ENCODE measurements around the gene ZCRB1. TPM values are rescaled to one million over a fixed set of nuclear protein-coding genes. Genes with fewer than 3 reads are reported as not detected.

Gene ZCRB1
- total and polyA plus RNA-seq, 2 of the 4 experiments (the other 2 are of a cell fraction), result 19.7 to 28.1 TPM

GRCh38 chr12:42275499-42275898 lies 50.4 kb downstream of the ZCRB1 start:
- POLR2A ChIA-PET (ENCODE audit: unreplicated experiment), result no interaction called here
- no CpG with 5 or more reads among the region's 4 CpGs for WGBS, 2 experiments (ENCODE audit: extremely low coverage in 2 of 2, insufficient read length in 1 of 2)
- no peak for ATAC-seq (ENCODE audit: low read depth)

More at GRCh38 chr12:42275499-42275898, 50.4 kb downstream of the ZCRB1 start:
- Histone ChIP-seq H2BK5ac (ENCODE audit: low read depth, low read length, poor library complexity, severe bottlenecking) (no peak overlapping the region), H3K27me3 (ENCODE audit: control insufficient read depth, insufficient read depth, low read length) (no peaks in the 10 kb centered on the region), H3K56ac (ENCODE audit: extremely low read depth, insufficient read depth, low read length) (no peak overlapping the region), H2BK120ac (ENCODE audit: low read depth, low read length) (no peak overlapping the region), H3K18ac (ENCODE audit: low read depth, low read length) (no peak overlapping the region), H2AK5ac (ENCODE audit: low read depth, low read length) (no peak overlapping the region), H3K4ac (ENCODE audit: low read depth, low read length) (no peak overlapping the region), H3K23ac (ENCODE audit: low read depth, low read length) (no peak overlapping the region), H3K4me3 (ENCODE audit: insufficient read depth, low read depth, low read length) (no peak overlapping the region), H3K9me3 (ENCODE audit: control insufficient read depth, insufficient read depth, low read length) (no peaks in the 10 kb centered on the region), H3K9ac (ENCODE audit: low read depth, low read length) (no peak overlapping the region), H3K4me1 (ENCODE audit: control insufficient read depth, insufficient read depth, low read length) (no peaks in the 10 kb centered on the region), H3K9me1 (ENCODE audit: insufficient read depth, low read length) (no peaks in the 10 kb centered on the region), H3K4me2 (ENCODE audit: low read depth, low read length) (no peak overlapping the region), H2BK20ac (ENCODE audit: low read depth, low read length) (no peak overlapping the region), H4K20me1 (ENCODE audit: insufficient read depth, low read length) (no peaks in the 10 kb centered on the region), H2AK9ac (replicated peaks; ENCODE audit: low read depth, low read length, poor library complexity) (no peak overlapping the region), H4K91ac (ENCODE audit: insufficient read depth, low read depth, low read length) (no peak overlapping the region), H2BK15ac (ENCODE audit: low read depth, low read length) (no peak overlapping the region), H4K5ac (ENCODE audit: low read depth, low read length) (no peak overlapping the region), H3K36me3 (ENCODE audit: control insufficient read depth, insufficient read depth, low read length) (no peaks in the 10 kb centered on the region), H4K8ac (ENCODE audit: low read depth in 2 of 2, low read length in 2 of 2) (no peak overlapping the region), H3K79me1 (ENCODE audit: low read depth in 1 of 2, low read length in 2 of 2) (no peaks in the 10 kb centered on the region), H2AFZ (replicated peaks; ENCODE audit: low read length, poor library complexity) (no peak overlapping the region), H3K14ac (replicated peaks; ENCODE audit: low read depth, low read length) (no peak overlapping the region), H3K27ac (ENCODE audit: insufficient read depth, low read length) (no peak overlapping the region)
- no peak for DNase-seq
- dilution Hi-C loops (cut with HindIII; ENCODE audit: low sequenced_read_pairs, unreplicated experiment) (no loop called here), intact Hi-C loops (cut with micrococcal nuclease) (no loop called here), in situ Hi-C loops (cut with MboI; ENCODE audit: low sequenced_read_pairs) (no loop called here)
- TF ChIP-seq MAFK (IDR thresholded peaks at IDR 0.05; ENCODE audit: low read depth, low read length), result no peak
- no peak for TF ChIP-seq CTCF (conservative IDR thresholded peaks at IDR 0.05; ENCODE audit: low read depth, low read length)
- no peak for TF ChIP-seq CEBPB (IDR thresholded peaks at IDR 0.05; ENCODE audit: low read depth, low read length)
- TF ChIP-seq MXI1 (IDR thresholded peaks at IDR 0.05; ENCODE audit: borderline replicate concordance, low read depth, low read length), result no peak
- TF ChIP-seq RFX5 (IDR thresholded peaks at IDR 0.05; ENCODE audit: low read depth, low read length), result no peak
- no peak for TF ChIP-seq POLR2A (IDR thresholded peaks at IDR 0.05; ENCODE audit: low read depth, low read length)
- no peak for TF ChIP-seq BHLHE40 (IDR thresholded peaks at IDR 0.05; ENCODE audit: low read depth, low read length)
- no peak for TF ChIP-seq FOS (IDR thresholded peaks at IDR 0.05; ENCODE audit: low read depth, low read length)
- TF ChIP-seq SMC3 (IDR thresholded peaks at IDR 0.05; ENCODE audit: low read depth, low read length), result no peak
- no peak for TF ChIP-seq RCOR1 (IDR thresholded peaks at IDR 0.05; ENCODE audit: insufficient replicate concordance, low read length)
- TF ChIP-seq RAD21 (IDR thresholded peaks at IDR 0.05; ENCODE audit: low read length), result no peak
- TF ChIP-seq MAZ (IDR thresholded peaks at IDR 0.05; ENCODE audit: borderline replicate concordance, low read depth, low read length), result no peak
- CTCF ChIA-PET, result no interaction called here
- no TSS peak for BruUV-seq (replicated peaks)

Measured in IMR-90 (cell line).